WI38 (cell line): Measurements from ENCODE around the gene FGL2.
"Not testable (repeated sequence)": the region's sequence is repeated elsewhere in the genome, so short reads cannot be mapped to it uniquely, and the experiment has no call there.

Experiments
- H3K4me3 ChIP-seq: 2 replicates; pipeline ENCODE4 v1.5.1; 2011; ENCODE audit warnings: low read depth, mild to moderate bottlenecking, control low read depth, low read length
- TF ChIP-seq, protein P1 (sequence below): IDR thresholded peaks from 2 replicates; pipeline ENCODE4 v1.5.1; 2012; ENCODE audit warnings: low read depth, mild to moderate bottlenecking, control low read depth, low read length

Gene FGL2

GRCh38 chr7:77184990-77185389 is 14.6 kb downstream of the FGL2 start:
- TF ChIP-seq, protein P1, sequence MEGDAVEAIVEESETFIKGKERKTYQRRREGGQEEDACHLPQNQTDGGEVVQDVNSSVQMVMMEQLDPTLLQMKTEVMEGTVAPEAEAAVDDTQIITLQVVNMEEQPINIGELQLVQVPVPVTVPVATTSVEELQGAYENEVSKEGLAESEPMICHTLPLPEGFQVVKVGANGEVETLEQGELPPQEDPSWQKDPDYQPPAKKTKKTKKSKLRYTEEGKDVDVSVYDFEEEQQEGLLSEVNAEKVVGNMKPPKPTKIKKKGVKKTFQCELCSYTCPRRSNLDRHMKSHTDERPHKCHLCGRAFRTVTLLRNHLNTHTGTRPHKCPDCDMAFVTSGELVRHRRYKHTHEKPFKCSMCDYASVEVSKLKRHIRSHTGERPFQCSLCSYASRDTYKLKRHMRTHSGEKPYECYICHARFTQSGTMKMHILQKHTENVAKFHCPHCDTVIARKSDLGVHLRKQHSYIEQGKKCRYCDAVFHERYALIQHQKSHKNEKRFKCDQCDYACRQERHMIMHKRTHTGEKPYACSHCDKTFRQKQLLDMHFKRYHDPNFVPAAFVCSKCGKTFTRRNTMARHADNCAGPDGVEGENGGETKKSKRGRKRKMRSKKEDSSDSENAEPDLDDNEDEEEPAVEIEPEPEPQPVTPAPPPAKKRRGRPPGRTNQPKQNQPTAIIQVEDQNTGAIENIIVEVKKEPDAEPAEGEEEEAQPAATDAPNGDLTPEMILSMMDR, result no peak
- H3K4me3 ChIP-seq, result no peak overlapping the region

DNA sequence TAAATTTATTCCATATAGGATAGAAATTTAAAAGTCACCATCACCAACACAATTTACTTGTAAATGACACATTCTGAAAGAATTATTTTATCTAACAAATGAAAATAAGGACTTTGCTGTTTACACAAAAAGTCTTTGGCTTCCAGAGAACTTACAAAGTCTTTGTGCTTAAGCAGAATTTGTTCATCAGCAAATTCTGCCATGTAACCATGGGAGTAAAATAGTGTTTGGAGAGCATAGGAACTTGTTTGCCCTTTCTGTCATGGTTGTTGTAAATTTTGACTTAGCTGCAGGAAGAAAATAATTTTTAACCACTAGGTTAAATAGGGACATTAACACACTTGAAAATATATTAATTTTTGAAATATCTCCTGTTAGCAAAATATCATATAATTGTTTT is 15.2 kb downstream of the FGL2 start:
- no peak overlapping the region for H3K4me3 ChIP-seq
- TF ChIP-seq, protein P1, result no peak

DNA sequence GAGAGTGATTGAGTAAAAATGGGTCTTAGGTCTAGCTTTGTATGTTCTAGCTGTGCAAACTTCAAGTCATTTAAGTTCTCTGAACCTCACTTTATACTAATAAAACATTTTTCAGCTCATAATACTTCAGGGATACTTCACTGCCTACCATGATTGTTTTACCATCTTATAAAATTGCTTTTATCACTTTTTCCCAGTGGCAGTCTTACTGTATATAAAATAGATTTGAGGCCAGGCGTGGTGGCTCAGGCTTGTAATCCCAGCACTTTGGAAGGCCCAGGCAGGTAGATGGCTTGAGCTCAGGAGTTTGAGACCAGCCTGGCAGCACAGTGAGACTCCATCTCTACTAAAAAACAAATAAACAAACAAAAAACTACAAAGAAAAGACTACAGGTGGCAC is 17.4 kb downstream of the FGL2 start:
- TF ChIP-seq, protein P1, result no peak
- H3K4me3 ChIP-seq, result no peak overlapping the region

DNA sequence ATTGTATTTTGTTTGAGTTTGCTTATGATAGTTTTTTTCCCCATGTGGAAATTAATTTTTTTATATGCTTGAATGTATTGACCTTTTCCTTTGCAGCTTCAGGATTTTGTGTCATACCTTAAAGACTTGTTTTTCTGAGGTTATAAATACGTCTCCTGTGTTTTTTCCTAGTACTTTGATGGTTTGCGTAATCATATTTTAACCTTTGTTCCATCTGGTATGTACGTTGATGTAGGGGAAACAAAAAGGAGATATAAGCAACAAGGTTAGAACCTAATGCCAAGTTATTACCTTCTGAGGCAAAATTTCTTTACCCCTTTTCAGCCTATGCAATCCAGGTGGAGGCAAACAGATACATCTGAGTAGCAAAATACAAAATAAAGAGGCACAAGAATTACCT is 17.9 kb downstream of the FGL2 start:
- no peak overlapping the region for H3K4me3 ChIP-seq

DNA sequence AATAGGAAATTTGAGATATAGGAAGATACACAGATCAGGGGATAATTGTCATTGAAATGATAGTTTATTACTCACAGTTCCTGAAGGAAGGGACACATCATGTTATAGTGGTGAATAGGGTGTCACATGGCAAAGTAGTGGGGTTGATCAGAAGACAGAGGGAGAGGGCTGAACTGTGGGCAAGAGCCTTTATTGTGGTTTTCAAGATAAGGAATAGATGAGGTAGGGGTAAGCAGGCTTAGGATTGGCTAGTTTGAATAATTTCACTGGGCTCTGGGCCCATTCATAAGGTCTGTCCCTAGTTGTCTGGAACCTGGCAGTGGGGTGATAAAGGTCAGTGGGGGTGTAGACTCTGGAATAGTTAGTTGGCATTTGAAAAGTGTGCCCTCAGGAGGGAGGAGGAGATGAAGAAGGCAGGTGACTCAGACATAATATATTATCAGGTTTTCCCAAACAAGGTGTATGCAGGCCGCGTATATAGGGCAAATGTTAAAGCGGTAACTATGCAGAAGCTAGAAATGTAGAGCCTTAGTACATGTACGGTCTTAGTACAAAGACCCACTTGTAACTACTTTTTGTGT is 18.5 kb downstream of the FGL2 start:
- TF ChIP-seq, protein P1, result no peak

More for the DNA sequence above, 17.9 kb downstream of the FGL2 start:
- TF ChIP-seq, protein P1, result no peak

GRCh38 chr7:77178024-77178423 is 21.6 kb downstream of the FGL2 start:
- H3K4me3 ChIP-seq, result not testable (repeated sequence)

More for the DNA sequence above, 18.5 kb downstream of the FGL2 start:
- no peak overlapping the region for H3K4me3 ChIP-seq

DNA sequence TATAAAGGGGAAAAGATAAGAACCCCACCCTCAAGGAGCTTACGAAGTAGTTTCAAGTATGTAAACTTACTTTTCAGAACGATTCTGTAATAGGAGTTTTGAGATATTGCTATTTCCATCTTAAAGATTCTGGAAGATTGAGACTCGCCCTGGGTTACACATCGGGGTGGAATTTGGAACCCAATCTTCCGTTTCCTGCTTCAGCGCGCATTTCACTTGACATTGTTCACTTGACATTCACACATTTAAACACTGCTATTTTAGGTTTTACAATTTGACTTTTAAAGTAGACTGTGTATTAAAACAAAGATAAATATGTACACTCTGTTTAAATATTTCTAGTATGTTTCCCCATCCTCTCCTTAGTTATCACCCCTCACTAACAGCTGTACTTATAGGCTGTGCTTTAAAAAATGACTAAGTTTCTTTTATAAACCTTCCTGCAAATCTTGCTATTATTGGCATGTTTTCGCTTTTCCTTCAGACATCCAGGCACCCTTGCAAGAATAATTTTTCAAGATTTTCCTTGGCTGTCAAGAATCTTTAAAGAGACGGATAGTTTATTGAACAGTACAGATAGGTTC is 22.2 kb downstream of the FGL2 start:
- not testable (repeated sequence) for H3K4me3 ChIP-seq

- H3K4me3 ChIP-seq, result not testable (repeated sequence)
Measured at GRCh38 chr7:77175274-77175800, 24.3 kb downstream of the FGL2 start.

GRCh38 chr7:77174418-77174817 is 25.2 kb downstream of the FGL2 start:
- H3K4me3 ChIP-seq, result not testable (repeated sequence)

DNA sequence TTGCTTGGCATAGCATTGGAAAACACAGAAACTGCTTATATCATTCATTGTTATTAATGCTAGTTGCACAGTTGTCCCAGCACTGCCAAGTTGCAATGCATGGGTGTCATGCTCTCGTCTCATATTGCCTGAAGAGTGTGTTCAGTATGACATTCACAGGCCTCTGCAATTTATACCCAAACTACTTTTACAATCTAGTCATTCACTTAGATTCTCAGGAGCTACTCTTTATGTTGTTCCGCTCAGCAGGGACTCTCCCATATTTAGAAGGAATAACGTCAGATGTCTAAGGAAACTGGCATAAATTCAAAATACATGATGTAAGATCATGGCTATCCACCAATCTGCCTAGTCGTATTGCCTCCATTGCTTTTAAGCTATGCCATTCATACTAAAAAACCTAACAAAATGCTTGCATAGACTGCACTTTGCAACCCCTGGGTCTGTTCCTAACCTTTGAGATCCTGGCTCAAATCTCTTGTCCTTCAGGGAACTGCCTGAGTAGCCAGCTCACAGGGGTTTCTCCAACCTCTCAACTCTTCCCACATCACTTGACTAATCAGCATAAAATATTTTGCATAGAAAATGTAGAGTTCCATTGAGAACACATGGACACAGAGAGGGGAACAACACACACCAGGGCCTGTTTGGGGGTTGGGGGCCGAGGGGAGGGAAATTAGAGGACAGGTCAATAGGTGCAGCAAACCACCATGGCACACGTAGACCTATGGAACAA is 27.0 kb downstream of the FGL2 start:
- not testable (repeated sequence) for H3K4me3 ChIP-seq

GRCh38 chr7:77171073-77171472 is 28.5 kb downstream of the FGL2 start:
- not testable (repeated sequence) for H3K4me3 ChIP-seq
